ENCODE measurements around the gene DYNLT4. TPM values are rescaled to one million over a fixed set of nuclear protein-coding genes. Genes with fewer than 3 reads are reported as not detected.

The DYNLT4 gene
- total and polyA plus RNA-seq, 2 of the 13 experiments (the other 11 are each of a cell fraction or from before 2014, with no cell fraction given), result 0.77 TPM; not detected in 1

DNA sequence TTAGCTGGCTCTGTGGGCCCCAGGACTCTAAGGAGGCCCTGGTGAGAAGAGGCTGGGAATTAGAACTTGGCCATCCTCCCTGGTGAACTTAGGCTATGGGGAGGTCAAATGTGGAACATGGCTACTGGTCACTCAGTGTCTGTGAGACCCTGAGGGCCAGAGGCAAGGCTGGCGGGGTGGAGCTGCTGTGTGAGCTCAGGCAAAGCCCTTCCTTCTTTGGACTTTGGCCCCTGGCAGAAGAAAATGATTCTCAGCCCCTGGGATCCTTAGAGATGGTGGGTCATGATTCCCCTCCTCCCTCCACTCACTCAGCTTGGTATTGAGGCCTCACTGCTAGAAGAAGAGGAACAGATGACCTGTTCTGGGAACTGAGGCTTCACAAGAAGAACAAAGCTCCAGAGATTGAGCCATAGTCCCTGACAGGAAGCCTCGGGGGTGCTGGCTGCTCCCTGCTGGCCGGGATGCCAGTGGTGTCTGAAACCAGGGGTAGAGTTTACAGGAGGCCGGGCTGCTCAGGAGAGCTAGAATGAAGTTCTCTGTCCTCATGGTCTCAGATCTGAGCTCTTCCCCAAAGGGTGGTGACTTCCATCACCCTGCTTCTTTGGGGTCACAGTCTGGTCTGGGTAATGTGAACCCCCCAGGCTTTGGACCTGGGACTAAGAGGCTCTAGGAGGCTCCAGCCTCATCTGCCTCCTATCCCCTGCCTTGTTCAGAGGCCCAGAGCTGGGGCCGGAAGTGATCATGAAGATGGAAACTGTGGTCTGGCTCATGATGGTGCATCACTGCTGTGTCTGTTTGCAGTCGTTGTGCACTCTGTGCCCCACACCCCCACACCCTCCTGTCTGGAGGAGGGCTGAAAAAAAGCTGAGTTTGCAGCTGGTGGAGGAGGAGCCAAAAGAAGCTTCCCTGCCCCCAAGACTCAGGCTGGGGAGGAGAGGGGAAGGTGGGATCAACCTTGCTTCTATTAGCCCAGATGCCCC, 2.1 kb upstream of the DYNLT4 start (continued):
- TF ChIP-seq, protein P1, sequence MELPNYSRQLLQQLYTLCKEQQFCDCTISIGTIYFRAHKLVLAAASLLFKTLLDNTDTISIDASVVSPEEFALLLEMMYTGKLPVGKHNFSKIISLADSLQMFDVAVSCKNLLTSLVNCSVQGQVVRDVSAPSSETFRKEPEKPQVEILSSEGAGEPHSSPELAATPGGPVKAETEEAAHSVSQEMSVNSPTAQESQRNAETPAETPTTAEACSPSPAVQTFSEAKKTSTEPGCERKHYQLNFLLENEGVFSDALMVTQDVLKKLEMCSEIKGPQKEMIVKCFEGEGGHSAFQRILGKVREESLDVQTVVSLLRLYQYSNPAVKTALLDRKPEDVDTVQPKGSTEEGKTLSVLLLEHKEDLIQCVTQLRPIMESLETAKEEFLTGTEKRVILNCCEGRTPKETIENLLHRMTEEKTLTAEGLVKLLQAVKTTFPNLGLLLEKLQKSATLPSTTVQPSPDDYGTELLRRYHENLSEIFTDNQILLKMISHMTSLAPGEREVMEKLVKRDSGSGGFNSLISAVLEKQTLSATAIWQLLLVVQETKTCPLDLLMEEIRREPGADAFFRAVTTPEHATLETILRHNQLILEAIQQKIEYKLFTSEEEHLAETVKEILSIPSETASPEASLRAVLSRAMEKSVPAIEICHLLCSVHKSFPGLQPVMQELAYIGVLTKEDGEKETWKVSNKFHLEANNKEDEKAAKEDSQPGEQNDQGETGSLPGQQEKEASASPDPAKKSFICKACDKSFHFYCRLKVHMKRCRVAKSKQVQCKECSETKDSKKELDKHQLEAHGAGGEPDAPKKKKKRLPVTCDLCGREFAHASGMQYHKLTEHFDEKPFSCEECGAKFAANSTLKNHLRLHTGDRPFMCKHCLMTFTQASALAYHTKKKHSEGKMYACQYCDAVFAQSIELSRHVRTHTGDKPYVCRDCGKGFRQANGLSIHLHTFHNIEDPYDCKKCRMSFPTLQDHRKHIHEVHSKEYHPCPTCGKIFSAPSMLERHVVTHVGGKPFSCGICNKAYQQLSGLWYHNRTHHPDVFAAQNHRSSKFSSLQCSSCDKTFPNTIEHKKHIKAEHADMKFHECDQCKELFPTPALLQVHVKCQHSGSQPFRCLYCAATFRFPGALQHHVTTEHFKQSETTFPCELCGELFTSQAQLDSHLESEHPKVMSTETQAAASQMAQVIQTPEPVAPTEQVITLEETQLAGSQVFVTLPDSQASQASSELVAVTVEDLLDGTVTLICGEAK (IDR thresholded peaks at IDR 0.05), result no peak
- TF ChIP-seq, protein P1 (CRISPR knock-in tag; IDR thresholded peaks at IDR 0.05), result 0 out of 2 replicates have a peak, but pooled peaks have one; percentile 40
- TF ChIP-seq, protein P2, sequence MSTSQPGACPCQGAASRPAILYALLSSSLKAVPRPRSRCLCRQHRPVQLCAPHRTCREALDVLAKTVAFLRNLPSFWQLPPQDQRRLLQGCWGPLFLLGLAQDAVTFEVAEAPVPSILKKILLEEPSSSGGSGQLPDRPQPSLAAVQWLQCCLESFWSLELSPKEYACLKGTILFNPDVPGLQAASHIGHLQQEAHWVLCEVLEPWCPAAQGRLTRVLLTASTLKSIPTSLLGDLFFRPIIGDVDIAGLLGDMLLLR (CRISPR knock-in tag; IDR thresholded peaks at IDR 0.05), result no peak
- no peak for TF ChIP-seq ZNF33A (CRISPR knock-in tag; IDR thresholded peaks at IDR 0.05; ENCODE audit: borderline replicate concordance)
- TF ChIP-seq MATR3 (CRISPR knock-in tag; IDR thresholded peaks at IDR 0.05), result no peak
- no peak for TF ChIP-seq BCL6 (CRISPR knock-in tag; IDR thresholded peaks at IDR 0.05)
- TF ChIP-seq ZNF788 (CRISPR knock-in tag; IDR thresholded peaks at IDR 0.05; ENCODE audit: borderline replicate concordance), result no peak
- TF ChIP-seq, protein P3, sequence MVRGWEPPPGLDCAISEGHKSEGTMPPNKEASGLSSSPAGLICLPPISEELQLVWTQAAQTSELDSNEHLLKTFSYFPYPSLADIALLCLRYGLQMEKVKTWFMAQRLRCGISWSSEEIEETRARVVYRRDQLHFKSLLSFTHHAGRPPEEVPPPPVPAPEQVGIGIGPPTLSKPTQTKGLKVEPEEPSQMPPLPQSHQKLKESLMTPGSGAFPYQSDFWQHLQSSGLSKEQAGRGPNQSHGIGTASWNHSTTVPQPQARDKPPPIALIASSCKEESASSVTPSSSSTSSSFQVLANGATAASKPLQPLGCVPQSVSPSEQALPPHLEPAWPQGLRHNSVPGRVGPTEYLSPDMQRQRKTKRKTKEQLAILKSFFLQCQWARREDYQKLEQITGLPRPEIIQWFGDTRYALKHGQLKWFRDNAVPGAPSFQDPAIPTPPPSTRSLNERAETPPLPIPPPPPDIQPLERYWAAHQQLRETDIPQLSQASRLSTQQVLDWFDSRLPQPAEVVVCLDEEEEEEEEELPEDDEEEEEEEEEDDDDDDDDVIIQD (CRISPR knock-in tag; IDR thresholded peaks at IDR 0.05; ENCODE audit: low read depth), result no peak
- no peak for TF ChIP-seq ZNF496 (CRISPR knock-in tag; IDR thresholded peaks at IDR 0.05; ENCODE audit: insufficient replicate concordance)
- TF ChIP-seq, protein P4, sequence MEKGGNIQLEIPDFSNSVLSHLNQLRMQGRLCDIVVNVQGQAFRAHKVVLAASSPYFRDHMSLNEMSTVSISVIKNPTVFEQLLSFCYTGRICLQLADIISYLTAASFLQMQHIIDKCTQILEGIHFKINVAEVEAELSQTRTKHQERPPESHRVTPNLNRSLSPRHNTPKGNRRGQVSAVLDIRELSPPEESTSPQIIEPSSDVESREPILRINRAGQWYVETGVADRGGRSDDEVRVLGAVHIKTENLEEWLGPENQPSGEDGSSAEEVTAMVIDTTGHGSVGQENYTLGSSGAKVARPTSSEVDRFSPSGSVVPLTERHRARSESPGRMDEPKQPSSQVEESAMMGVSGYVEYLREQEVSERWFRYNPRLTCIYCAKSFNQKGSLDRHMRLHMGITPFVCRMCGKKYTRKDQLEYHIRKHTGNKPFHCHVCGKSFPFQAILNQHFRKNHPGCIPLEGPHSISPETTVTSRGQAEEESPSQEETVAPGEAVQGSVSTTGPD (CRISPR knock-in tag; IDR thresholded peaks at IDR 0.05), result no peak
- TF ChIP-seq SRF (IDR thresholded peaks at IDR 0.05; ENCODE audit: low read depth, low read length), result no peak
- no peak for TF ChIP-seq ZMYM2 (CRISPR knock-in tag; IDR thresholded peaks at IDR 0.05)
- TF ChIP-seq, protein P5, sequence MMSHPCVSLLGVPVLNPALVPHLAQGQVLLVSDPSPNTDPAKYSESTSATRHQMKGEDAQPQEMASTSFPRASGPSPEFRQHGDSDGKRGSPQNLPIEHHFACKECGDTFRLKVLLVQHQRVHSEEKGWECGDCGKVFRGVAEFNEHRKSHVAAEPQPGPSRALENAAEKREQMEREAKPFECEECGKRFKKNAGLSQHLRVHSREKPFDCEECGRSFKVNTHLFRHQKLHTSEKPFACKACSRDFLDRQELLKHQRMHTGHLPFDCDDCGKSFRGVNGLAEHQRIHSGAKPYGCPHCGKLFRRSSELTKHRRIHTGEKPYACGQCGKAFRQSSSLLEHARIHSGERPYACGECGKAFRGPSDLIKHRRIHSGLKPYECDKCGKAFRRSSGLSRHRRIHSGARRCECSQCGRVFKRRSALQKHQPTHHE (CRISPR knock-in tag; IDR thresholded peaks at IDR 0.05; ENCODE audit: borderline replicate concordance), result peak; percentile 55; the same call in 1 of the 2 replicates
- no peak for TF ChIP-seq SMYD3 (CRISPR knock-in tag; IDR thresholded peaks at IDR 0.05)
